Muscle layer of colon (tissue), 2 donors: ENCODE measurements around the gene AHDC1.

Experiments
- H3K27ac ChIP-seq: one replicate; pipeline ENCODE4 v1.7.0; 2013; ENCODE audit warnings: low read depth, mild to moderate bottlenecking, low read length, moderate library complexity
- H3K27me3 ChIP-seq, 2 donors: one replicate each; pipeline ENCODE4 v1.7.0; 2013; ENCODE audit warnings: low read length in 2 of 2, mild to moderate bottlenecking in 2 of 2; ENCODE audit not compliant: insufficient read depth in 2 of 2, control insufficient read depth in 1 of 2
- H3K36me3 ChIP-seq: one replicate; pipeline ENCODE4 v1.7.0; 2013; ENCODE audit warnings: mild to moderate bottlenecking, low read length; ENCODE audit not compliant: insufficient read depth
- H3K4me1 ChIP-seq: one replicate; pipeline ENCODE4 v1.7.0; 2013; ENCODE audit warnings: mild to moderate bottlenecking, low read length; ENCODE audit not compliant: insufficient read depth
- H3K4me3 ChIP-seq, 2 donors: one replicate each; pipeline ENCODE4 v1.7.0; 2013; ENCODE audit warnings: low read length in 2 of 2, low read depth in 1 of 2, mild to moderate bottlenecking in 1 of 2, moderate library complexity in 1 of 2
- H3K9ac ChIP-seq: one replicate; pipeline ENCODE4 v1.7.0; 2013; ENCODE audit warnings: low read length
- H3K9me3 ChIP-seq: one replicate; pipeline ENCODE4 v1.7.0; 2013; ENCODE audit warnings: mild to moderate bottlenecking, low read length
- donor health status: abdominal sarcoma.
- donor health status: Adenocarcinoma of cecum.

The AHDC1 gene

DNA sequence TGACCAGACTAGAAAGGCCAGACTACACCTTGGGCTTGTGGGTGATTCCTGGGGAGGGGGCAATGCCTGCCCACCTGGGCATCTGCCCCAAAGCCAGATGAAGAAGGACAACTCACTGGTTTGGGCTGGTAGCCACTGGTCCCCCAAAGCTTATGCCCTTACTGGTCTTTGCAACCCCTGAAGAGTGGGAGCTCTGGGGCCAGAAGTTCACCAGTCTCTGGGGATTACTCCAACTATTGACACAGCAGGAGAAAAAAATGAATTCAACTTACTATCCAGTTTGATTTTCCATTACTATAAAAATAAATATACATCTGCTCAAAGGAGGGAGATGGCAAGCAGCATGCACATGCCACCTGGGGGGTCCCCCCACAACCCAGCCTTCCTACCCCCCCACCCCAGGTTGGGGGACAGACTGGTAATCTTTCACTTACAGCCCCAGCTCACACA lies 2.6 kb downstream of the AHDC1 start:
- Histone ChIP-seq H3K27me3 (no peaks in the 10 kb centered on the region), H3K36me3 (no peaks in the 10 kb centered on the region), H3K9ac (peak overlapping the region; percentile 87), H3K4me1 (peaks cover 71% of the 10 kb centered on the region), H3K27ac (peak overlapping the region; percentile 98), H3K9me3 (no peaks in the 10 kb centered on the region), H3K4me3 (peak overlapping the region; percentile 94 to 99)

DNA sequence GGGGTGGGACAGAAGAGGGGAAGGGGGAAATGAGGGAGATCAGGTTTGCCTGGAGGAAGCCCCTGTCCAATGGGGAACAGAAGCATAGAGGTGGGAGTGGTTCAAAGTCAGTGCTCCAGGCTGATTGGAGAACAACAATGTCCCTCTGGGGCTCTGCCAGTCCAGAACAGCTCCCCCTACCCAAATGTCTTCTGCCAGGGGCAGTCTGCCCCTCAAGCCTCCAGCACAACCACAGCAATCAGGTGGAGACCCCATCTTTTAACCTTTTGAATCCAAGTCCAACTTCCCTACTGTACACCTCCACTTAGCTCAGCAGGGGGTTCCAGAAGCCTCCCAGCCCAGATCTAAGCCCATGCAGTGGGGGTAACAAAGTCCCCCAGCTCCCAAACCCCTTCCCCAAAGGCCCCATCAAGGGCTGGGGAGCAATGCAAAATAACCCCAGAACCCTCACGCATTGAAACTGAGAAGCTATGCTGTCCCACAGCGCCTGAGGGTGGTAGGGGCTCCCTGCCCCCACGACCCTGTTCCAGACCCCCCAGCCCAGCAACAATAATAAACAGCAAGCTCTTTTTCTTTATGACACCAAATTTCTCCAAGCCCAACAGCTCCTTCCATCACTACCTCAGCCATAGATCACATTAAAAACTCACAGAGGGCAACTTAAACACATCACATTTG lies 3.3 kb downstream of the AHDC1 start:
- no peaks in the 10 kb centered on the region for H3K27me3 ChIP-seq
- H3K4me1 ChIP-seq = peaks cover 71% of the 10 kb centered on the region
- H3K36me3 ChIP-seq = no peaks in the 10 kb centered on the region
- H3K9me3 ChIP-seq = no peaks in the 10 kb centered on the region
- peak overlapping the region in 1 of 2 donors; percentile 16 for H3K4me3 ChIP-seq
- H3K9ac ChIP-seq = peak overlapping the region; percentile 87
- peak overlapping the region; percentile 86 for H3K27ac ChIP-seq

DNA sequence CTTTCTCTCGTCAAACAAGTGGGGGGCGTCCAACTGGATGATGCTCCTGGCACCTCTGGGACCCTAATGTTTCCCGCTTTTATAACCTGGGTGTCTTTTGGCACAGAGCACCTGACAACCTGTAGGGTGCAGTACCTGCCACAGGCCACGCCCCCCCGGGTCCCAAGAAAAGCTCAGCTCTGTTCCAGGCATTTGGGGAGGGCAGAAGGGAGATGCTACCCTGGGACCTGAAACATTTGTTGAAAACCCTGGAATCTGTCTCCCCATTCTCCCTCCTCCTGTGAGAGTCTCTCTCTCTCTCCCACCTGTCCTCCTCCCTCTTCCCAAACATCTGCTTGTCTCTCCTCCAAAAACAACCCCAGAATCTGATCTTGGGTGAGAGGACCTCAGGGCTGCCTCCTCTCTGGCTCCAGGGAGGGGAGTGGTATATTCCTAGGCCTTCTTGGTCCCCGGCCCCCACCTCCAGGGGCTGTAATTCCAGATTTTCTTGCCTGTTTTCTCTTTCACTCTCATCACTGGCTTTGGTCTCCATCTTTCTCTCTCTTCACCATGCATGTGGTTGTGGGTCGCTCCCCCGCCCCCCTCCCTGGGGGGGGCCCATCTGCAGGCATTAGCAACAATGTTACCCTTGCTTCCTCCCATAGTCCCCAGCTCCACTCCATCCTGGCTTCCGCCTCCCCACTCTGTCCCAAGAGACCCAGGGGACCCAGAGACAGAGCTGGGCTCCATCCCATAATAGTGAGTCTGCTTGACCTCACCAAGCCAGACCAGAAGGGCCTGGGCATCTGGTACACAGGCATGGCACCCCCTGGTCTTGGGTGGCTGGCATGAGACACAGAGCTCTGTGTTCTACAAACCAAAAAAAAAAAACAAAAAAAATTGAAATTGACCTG lies 4.1 kb downstream of the AHDC1 start:
- peak overlapping the region; percentile 27 for H3K9ac ChIP-seq

DNA sequence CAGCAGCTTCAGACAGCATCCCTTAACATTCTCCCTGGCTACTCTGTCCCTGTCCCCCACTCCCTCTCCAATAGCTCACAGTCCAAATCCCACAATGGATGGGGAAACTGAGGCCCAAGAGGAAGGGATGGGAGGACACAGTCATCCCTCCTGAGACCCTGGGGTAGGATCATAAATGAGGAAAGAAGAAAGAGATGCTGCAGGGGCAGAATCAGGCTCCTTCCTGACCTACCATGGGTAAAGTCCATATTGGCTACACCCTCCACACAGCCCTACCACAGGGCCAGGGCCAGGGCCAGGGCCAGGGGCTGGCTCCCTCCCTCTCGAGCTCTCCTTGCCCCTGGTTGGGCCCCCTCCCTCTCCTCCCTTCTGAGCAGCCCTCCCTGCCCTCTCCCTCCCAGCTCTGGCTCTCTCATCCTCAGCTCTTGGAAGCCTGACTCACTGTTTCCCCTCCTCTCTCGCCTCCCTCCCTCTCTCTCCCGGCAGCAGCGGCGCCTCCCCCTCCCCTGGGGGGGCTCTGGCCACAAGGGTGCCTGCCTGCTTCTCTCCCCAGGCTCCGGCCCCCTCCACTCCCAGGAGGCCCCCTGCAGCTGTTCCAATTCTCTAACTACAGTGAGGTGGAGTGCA lies 4.9 kb downstream of the AHDC1 start:
- Histone ChIP-seq H3K27ac (peak overlapping the region; percentile 86), H3K4me1 (peaks cover 85% of the 10 kb centered on the region)

More for the DNA sequence above, 4.1 kb downstream of the AHDC1 start:
- Histone ChIP-seq H3K36me3 (no peaks in the 10 kb centered on the region), H3K9me3 (no peaks in the 10 kb centered on the region), H3K4me1 (peaks cover 77% of the 10 kb centered on the region), H3K4me3 (peak overlapping the region; percentile 21 to 48), H3K27ac (peak overlapping the region; percentile 86), H3K27me3 (no peaks in the 10 kb centered on the region)

DNA sequence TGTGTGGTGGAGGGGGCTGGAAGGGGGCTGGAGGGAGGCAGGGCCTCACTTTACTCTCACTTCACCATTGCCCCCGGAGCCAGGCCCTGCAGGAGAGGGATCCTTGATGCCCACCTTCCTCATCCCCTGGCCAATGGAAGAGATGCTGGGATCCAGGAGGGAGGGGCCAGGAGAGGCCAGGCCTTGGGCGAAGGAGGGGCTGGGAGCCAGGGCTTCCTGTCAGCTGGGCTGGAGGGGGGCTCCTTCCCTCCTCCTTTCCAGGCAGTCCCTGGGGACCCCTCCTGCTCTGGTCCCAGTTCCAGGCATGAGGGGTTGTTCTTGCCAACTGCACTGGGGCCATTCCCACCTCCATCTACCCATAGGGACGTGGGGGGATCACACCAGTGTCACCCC lies 5.7 kb downstream of the AHDC1 start:
- H3K4me1 ChIP-seq = peaks cover 92% of the 10 kb centered on the region
- peak overlapping the region; percentile 86 for H3K27ac ChIP-seq
- H3K9me3 ChIP-seq = no peaks in the 10 kb centered on the region
- H3K4me3 ChIP-seq = peak overlapping the region; percentile 4 to 48
- H3K9ac ChIP-seq = peak overlapping the region; percentile 68
- H3K27me3 ChIP-seq = no peaks in the 10 kb centered on the region
- H3K36me3 ChIP-seq = no peaks in the 10 kb centered on the region

More for the DNA sequence above, 4.9 kb downstream of the AHDC1 start:
- peak overlapping the region; percentile 21 to 48 for H3K4me3 ChIP-seq
- no peaks in the 10 kb centered on the region for H3K9me3 ChIP-seq
- H3K9ac ChIP-seq = peak overlapping the region; percentile 68
- no peaks in the 10 kb centered on the region for H3K27me3 ChIP-seq
- no peaks in the 10 kb centered on the region for H3K36me3 ChIP-seq

DNA sequence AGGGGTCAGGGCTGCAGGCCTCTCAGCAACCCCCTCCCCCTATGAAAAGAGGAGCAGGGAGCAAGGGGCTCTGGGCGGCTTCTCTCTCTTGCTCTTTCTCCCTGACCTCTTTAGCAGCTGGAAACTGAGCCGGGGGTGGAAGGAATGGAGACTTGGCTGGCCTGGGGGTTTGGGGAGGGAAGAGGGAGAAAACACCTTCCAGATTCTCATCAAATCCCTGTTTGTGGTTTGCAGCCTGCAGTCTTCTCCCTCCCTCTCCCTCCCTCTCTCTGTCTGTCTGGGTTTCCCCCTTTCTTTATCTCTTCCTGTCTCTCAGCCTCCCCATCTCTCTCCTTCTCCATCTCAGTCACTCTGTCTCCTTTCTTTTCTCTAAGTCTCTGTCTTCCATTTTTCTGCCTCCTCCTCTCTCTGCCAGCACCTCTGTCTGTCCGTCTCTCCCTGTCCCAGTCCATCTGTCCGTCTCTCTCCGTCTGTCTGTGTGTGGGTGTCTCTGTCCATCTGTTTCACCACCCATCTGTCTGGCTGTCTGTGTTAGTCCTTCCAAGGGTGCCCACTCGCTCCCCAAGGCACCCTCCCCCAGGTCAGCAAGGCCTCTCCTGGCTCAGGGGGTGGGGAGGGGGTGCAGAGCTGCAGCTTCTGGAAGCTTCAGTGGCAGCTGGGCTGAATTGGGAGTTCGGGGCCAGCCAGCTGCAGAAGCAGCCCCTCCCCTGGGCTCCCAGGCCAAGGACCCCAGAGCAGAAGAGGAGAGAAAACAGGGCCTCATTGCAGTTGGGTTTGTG lies 6.2 kb downstream of the AHDC1 start:
- Histone ChIP-seq H3K36me3 (no peaks in the 10 kb centered on the region), H3K4me3 (peak overlapping the region; percentile 4 to 32), H3K4me1 (peaks cover 98% of the 10 kb centered on the region), H3K27me3 (no peaks in the 10 kb centered on the region), H3K27ac (peak overlapping the region; percentile 86), H3K9ac (no peak overlapping the region), H3K9me3 (no peaks in the 10 kb centered on the region)

DNA sequence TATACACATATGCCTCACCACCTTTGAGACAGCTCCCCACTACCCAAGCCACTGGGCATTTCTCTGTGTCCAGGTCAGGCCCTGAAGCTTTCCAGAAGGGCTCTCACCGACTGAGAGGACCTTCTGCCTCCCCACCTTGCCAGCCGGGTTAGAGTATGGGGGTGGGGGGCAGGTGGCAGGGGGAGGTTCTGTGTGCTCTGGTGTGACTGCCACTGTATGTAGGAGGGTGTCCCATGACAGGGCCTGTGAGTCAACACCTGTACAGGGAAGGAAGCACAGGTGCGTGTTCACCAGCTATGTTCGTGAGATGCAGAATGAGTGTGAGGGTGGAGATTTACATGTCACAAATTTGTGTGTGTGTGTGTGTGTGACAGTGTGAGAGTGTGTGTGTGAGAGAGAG lies 7.0 kb downstream of the AHDC1 start:
- Histone ChIP-seq H3K9ac (no peak overlapping the region), H3K4me3 (peak overlapping the region in 1 of 2 donors; percentile 7), H3K9me3 (no peaks in the 10 kb centered on the region), H3K27me3 (no peaks in the 10 kb centered on the region), H3K4me1 (peaks cover 98% of the 10 kb centered on the region), H3K36me3 (no peaks in the 10 kb centered on the region), H3K27ac (peak overlapping the region; percentile 86)

DNA sequence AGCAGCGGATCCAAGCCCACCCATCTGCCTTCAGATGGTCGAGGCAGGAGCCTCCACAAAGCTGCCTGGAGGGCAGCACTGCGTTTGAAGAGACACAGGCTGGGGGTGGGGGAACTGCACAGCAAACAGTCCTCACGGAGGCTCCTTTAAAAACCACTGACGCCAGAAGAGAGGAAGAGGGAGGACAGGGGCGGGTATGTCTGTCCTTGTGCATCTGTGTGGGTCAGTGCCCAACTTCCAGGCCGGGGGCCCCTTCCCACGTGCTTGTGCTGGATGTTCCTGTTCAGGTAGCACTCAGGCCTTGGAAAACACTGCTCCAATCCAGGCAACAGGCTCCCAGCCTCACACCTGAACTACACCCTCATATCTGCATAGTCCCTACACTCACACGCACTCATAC lies 7.7 kb downstream of the AHDC1 start:
- Histone ChIP-seq H3K27me3 (no peaks in the 10 kb centered on the region), H3K4me3 (peak overlapping the region in 1 of 2 donors; percentile 22), H3K9ac (peak overlapping the region; percentile 16), H3K27ac (peak overlapping the region; percentile 86), H3K9me3 (no peaks in the 10 kb centered on the region), H3K36me3 (no peaks in the 10 kb centered on the region), H3K4me1 (peaks cover 98% of the 10 kb centered on the region)

DNA sequence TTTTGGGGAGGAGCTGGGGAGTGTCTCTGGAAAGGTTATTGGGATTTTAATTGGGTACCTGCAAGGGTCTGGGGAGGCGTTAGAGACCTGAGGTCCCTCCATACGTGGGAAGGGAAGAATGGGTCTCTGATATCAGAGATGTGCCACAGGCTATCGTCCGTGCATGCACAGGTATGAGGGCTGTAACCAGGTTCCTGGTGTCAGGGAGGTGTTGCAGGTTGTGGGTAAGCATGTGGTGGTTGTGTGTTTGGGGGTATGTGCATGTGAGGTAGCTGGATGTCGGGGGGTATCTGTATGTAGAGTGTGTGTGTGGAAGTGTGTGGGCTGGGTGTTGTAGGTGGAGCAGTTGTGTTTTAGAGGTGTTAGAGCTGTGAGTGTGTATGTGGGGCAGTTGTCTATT lies 8.3 kb downstream of the AHDC1 start:
- Histone ChIP-seq H3K4me3 (peak overlapping the region in 1 of 2 donors; percentile 22), H3K4me1 (peaks cover 98% of the 10 kb centered on the region)

GRCh38 chr1:27594564-27595510 lies 9.1 kb downstream of the AHDC1 start:
- Histone ChIP-seq H3K4me3 (peak overlapping the region in 1 of 2 donors; percentile 22), H3K36me3 (no peaks in the 10 kb centered on the region), H3K4me1 (peaks cover 98% of the 10 kb centered on the region), H3K9me3 (no peaks in the 10 kb centered on the region), H3K27me3 (no peaks in the 10 kb centered on the region), H3K27ac (peak overlapping the region; percentile 71), H3K9ac (peak overlapping the region; percentile 31)

More for the DNA sequence above, 8.3 kb downstream of the AHDC1 start:
- H3K9me3 ChIP-seq = no peaks in the 10 kb centered on the region
- no peaks in the 10 kb centered on the region for H3K27me3 ChIP-seq
- peak overlapping the region; percentile 31 for H3K9ac ChIP-seq
- H3K36me3 ChIP-seq = no peaks in the 10 kb centered on the region
- H3K27ac ChIP-seq = peak overlapping the region; percentile 71
